H1 (cell line): ENCODE measurements around the gene VAT1L. TPM values are rescaled to one million over a fixed set of nuclear protein-coding genes. Genes with fewer than 3 reads are reported as not detected.

Experiments
- CTCF ChIA-PET: fragments of 300-600 bp; sonication (Branson Sonifier 250); formaldehyde crosslinking; loops from one replicate; lab custom pipeline; 2021; ENCODE audit not compliant: partially characterized antibody; lab: Charles Lee
- POLR2A ChIA-PET: fragments of 300-600 bp; sonication (Branson Sonifier 250); formaldehyde crosslinking; loops from one replicate; lab custom pipeline; 2021; ENCODE audit warnings: inconsistent platforms; ENCODE audit not compliant: partially characterized antibody; lab: Charles Lee
- DNase-seq, 2 experiments: peaks; one replicate each; pipeline versions ENCODE4 v3.0.0 to v3.0.0-alpha.2; 2010 to 2022; ENCODE audit warnings: low spot score in 2 of 2, low read depth in 1 of 2, mixed read lengths in 1 of 2
- FAIRE-seq: peaks from 2 replicates; lab custom pipeline; 2011; peaks lifted over from hg19 to GRCh38; lab: Jason Lieb, UNC
- H2AFZ ChIP-seq: 2 replicates; pipeline ENCODE4 v1.8.1; 2012; ENCODE audit warnings: low read length, inconsistent platforms
- H2AK5ac ChIP-seq: 2 replicates; pipeline ENCODE4 v1.6.1; 2013; ENCODE audit warnings: low read depth, low read length
- H2BK120ac ChIP-seq: replicated peaks from 2 replicates; pipeline ENCODE3; 2013; ENCODE audit warnings: low read depth, low read length, inconsistent platforms
- H2BK12ac ChIP-seq: 2 replicates; pipeline ENCODE4 v1.6.1; 2013; ENCODE audit warnings: low read depth, low read length
- H2BK15ac ChIP-seq: 2 replicates; pipeline ENCODE4 v1.6.1; 2013; ENCODE audit warnings: low read length
- H2BK20ac ChIP-seq: 2 replicates; pipeline ENCODE4 v1.6.1; 2013; ENCODE audit warnings: low read length
- H2BK5ac ChIP-seq: 2 replicates; pipeline ENCODE4 v1.6.1; 2013; ENCODE audit warnings: low read depth, low read length
- H3K14ac ChIP-seq: 2 replicates; pipeline ENCODE4 v1.6.1; 2013; ENCODE audit warnings: inconsistent platforms; ENCODE audit not compliant: insufficient read length
- H3K18ac ChIP-seq: 2 replicates; pipeline ENCODE4 v1.6.1; 2013; ENCODE audit warnings: low read length; ENCODE audit errors: extremely low read depth
- H3K23ac ChIP-seq: 2 replicates; pipeline ENCODE4 v1.6.1; 2013; ENCODE audit warnings: inconsistent platforms; ENCODE audit not compliant: insufficient read length
- H3K23me2 ChIP-seq: 2 replicates; pipeline ENCODE4 v1.6.1; 2013; ENCODE audit warnings: low read depth, low read length
- H3K27ac ChIP-seq: 2 replicates; pipeline ENCODE4 v1.6.1; 2011; ENCODE audit warnings: low read depth, low read length, inconsistent platforms
- H3K27me3 ChIP-seq, 4 experiments: replicated peaks in 1 of 4; 1 replicate in 1 of 4; 2 replicates in 3 of 4; pipeline versions ENCODE4 v1.6.1 to v1.8.1; 2011 to 2013; ENCODE audit warnings: low read length in 3 of 4, mild to moderate bottlenecking in 3 of 4, inconsistent platforms in 2 of 4, mixed read lengths in 2 of 4, moderate library complexity in 1 of 4; ENCODE audit not compliant: control insufficient read depth in 3 of 4, insufficient read depth in 3 of 4; ENCODE audit errors: extremely low read depth in 1 of 4
- H3K36me3 ChIP-seq, 4 experiments: 2 replicates each; pipeline versions ENCODE4 v1.6.1 to v1.8.1; 2011 to 2013; ENCODE audit warnings: mild to moderate bottlenecking in 4 of 4, low read length in 3 of 4, moderate library complexity in 2 of 4, control low read depth in 1 of 4, inconsistent platforms in 1 of 4; ENCODE audit not compliant: insufficient read depth in 4 of 4, control insufficient read depth in 2 of 4
- H3K4ac ChIP-seq: replicated peaks from 2 replicates; pipeline ENCODE3; 2013; ENCODE audit warnings: low read length, low read depth, mixed read lengths, inconsistent platforms; ENCODE audit not compliant: insufficient read length
- H3K4me1 ChIP-seq, 4 experiments: replicated peaks in 1 of 4; 1 replicate in 1 of 4; 2 replicates in 3 of 4; pipeline versions ENCODE4 v1.6.1 to v1.8.1; 2011 to 2013; ENCODE audit warnings: low read length in 3 of 4, inconsistent platforms in 2 of 4, mixed read lengths in 1 of 4; ENCODE audit not compliant: insufficient read depth in 4 of 4, control insufficient read depth in 3 of 4
- H3K4me2 ChIP-seq, 2 experiments: 2 replicates each; pipeline versions ENCODE4 v1.6.1 to v1.8.1; 2011 to 2013; ENCODE audit warnings: low read depth in 2 of 2, low read length in 2 of 2, control low read depth in 1 of 2, inconsistent platforms in 1 of 2, mild to moderate bottlenecking in 1 of 2; ENCODE audit not compliant: insufficient read depth in 1 of 2
- H3K4me3 ChIP-seq, 4 experiments: fragments of 200-600, 300-600 bp in 1 of 4; sonication (generic), shearing (Covaris generic), sonication (Bioruptor Twin) in 1 of 4; 2 replicates each; pipeline versions ENCODE4 v1.5.1 to v1.8.1; 2011 to 2016; ENCODE audit warnings: low read length in 4 of 4, low read depth in 3 of 4, control low read depth in 2 of 4, inconsistent platforms in 2 of 4, mild to moderate bottlenecking in 2 of 4, mixed read lengths in 1 of 4, moderate library complexity in 1 of 4; ENCODE audit not compliant: insufficient read depth in 2 of 4; ENCODE audit errors: extremely low read depth in 1 of 4
- H3K56ac ChIP-seq: replicated peaks from 2 replicates; pipeline ENCODE3; 2013; ENCODE audit warnings: low read depth, mild to moderate bottlenecking, mixed read lengths, low read length, inconsistent platforms; ENCODE audit not compliant: insufficient read length
- H3K79me1 ChIP-seq: 2 replicates; pipeline ENCODE4 v1.6.1; 2013; ENCODE audit warnings: low read depth, low read length, control low read depth
- H3K79me2 ChIP-seq, 2 experiments: 2 replicates each; pipeline versions ENCODE4 v1.6.1 to v1.8.1; 2012 to 2013; ENCODE audit warnings: low read length in 2 of 2, mild to moderate bottlenecking in 2 of 2, inconsistent platforms in 1 of 2; ENCODE audit not compliant: insufficient read depth in 2 of 2, control insufficient read depth in 1 of 2
- H3K9ac ChIP-seq, 4 experiments: replicated peaks in 1 of 4; 1 replicate in 1 of 4; 2 replicates in 3 of 4; pipeline versions ENCODE4 v1.6.1 to v1.8.1; 2011 to 2013; ENCODE audit warnings: low read depth in 3 of 4, low read length in 3 of 4, control low read depth in 2 of 4, mild to moderate bottlenecking in 2 of 4, moderate library complexity in 2 of 4, inconsistent platforms in 1 of 4; ENCODE audit errors: extremely low read depth in 1 of 4
- H3K9me3 ChIP-seq, 2 experiments: 2 replicates each; pipeline versions ENCODE4 v1.6.1 to v1.8.1; 2012 to 2013; ENCODE audit warnings: mild to moderate bottlenecking in 2 of 2, moderate library complexity in 2 of 2, control low read depth in 1 of 2, inconsistent platforms in 1 of 2, low read depth in 1 of 2, low read length in 1 of 2, mixed read lengths in 1 of 2; ENCODE audit not compliant: insufficient read depth in 2 of 2
- H4K20me1 ChIP-seq, 2 experiments: replicated peaks in 1 of 2; 2 replicates each; pipeline versions ENCODE3 to v1.8.1; 2011 to 2013; ENCODE audit warnings: inconsistent platforms in 2 of 2, low read length in 2 of 2, mild to moderate bottlenecking in 1 of 2; ENCODE audit not compliant: insufficient read depth in 2 of 2, control insufficient read depth in 1 of 2
- H4K5ac ChIP-seq: 2 replicates; pipeline ENCODE4 v1.6.1; 2013; ENCODE audit warnings: low read length, low read depth, mixed read lengths, inconsistent platforms; ENCODE audit not compliant: insufficient read length
- H4K8ac ChIP-seq: 2 replicates; pipeline ENCODE4 v1.8.0; 2013; ENCODE audit warnings: mild to moderate bottlenecking, moderate library complexity, low read length, inconsistent platforms; ENCODE audit not compliant: insufficient read depth; ENCODE audit errors: extremely low read depth
- H4K91ac ChIP-seq: replicated peaks from 2 replicates; pipeline ENCODE3; 2013; ENCODE audit warnings: low read length, mixed read lengths, inconsistent platforms; ENCODE audit not compliant: insufficient read length
- WGBS, 2 experiments: shearing (Covaris generic) in 1 of 2; methylation state at CpG; one replicate each; pipeline versions ENCODE4 v1.1.6 to v1.1.7; 2013 to 2015; ENCODE audit warnings: low lambda C conversion rate in 2 of 2, mixed read lengths in 2 of 2, inconsistent platforms in 1 of 2, low coverage in 1 of 2, missing lambda C conversion rate in 1 of 2; ENCODE audit not compliant: insufficient replicate concordance in 2 of 2, insufficient coverage in 1 of 2, insufficient read length in 1 of 2; ENCODE audit errors: extremely low coverage in 1 of 2, missing lambda C conversion rate in 1 of 2; 5-methylcytosine and 5-hydroxymethylcytosine counted together
- polyA plus RNA-seq, 7 experiments: library from polyadenylated mRNA; depleted of rRNA in 3 of 7; stranded (reverse) in 5 of 7; unstranded in 2 of 7; fragments of >200 nt in 5 of 7; fragments of 200-250 nt in 2 of 7; gene quantifications; 1 replicate in 5 of 7; 2 replicates in 1 of 7; 4 replicates in 1 of 7; pipeline versions ENCODE4 v1.2.1 to v1.2.3, GENCODE V29; 2011 to 2013; ENCODE audit warnings: missing spikeins in 2 of 7, mixed read lengths in 2 of 7
- total RNA-seq: library from RNA; stranded (reverse); fragmentation: NEBNext Ultra II Directional; extraction: Animal tissue kit (Norgen Biotek cat#: 25700); gene quantifications from 2 replicates; pipeline ENCODE4 v1.2.1, GENCODE V29; 2021

Gene VAT1L
- total and polyA plus RNA-seq, 2 of the 8 experiments (the other 6 are each of a cell fraction or from before 2014, with no cell fraction given): 46.3 to 48.2 TPM

- H3K23me2 ChIP-seq: no peaks in the 10 kb centered on the region; the same call in 1 of the 2 replicates
- no peak overlapping the region for H4K5ac ChIP-seq
- H3K4me3 ChIP-seq: no peak overlapping the region
- ChIA-PET POLR2A (no interaction called here), CTCF (interaction anchor here (0.7 to 1.2 kb wide), 2 partner anchors 44 to 59 kb away, joined by 3 read pairs; no protein-coding TSS in a partner anchor)
- H3K23ac ChIP-seq: no peak overlapping the region
- no peak overlapping the region for H3K18ac ChIP-seq
- no peak overlapping the region for H4K91ac ChIP-seq
- no peak overlapping the region for H4K8ac ChIP-seq
- H3K9ac ChIP-seq: no peak overlapping the region
- no peak overlapping the region for H3K56ac ChIP-seq
- FAIRE-seq (no peak), DNase-seq (no peak)
- no peak overlapping the region for H3K4ac ChIP-seq
- H3K36me3 ChIP-seq: peaks cover 0 to 20% (median 3%) of the 10 kb centered on the region in 4 experiments; a peak in 3 of 8 replicates
- no peak overlapping the region for H3K14ac ChIP-seq
- H3K79me2 ChIP-seq: peaks cover 0 to 21% of the 10 kb centered on the region in 2 experiments; a peak in 2 of 4 replicates
- peaks cover 18 to 22% of the 10 kb centered on the region in 2 experiments for H3K9me3 ChIP-seq
- H4K20me1 ChIP-seq: peaks cover 1 to 2% of the 10 kb centered on the region in 2 experiments
- no peaks in the 10 kb centered on the region; the same call in 1 of the 2 replicates for H3K79me1 ChIP-seq
- no peak overlapping the region for H3K27ac ChIP-seq
- no peak overlapping the region for H2AK5ac ChIP-seq
- no peaks in the 10 kb centered on the region; a peak in 2 of 7 replicates for H3K4me1 ChIP-seq
- no peak overlapping the region for H2BK15ac ChIP-seq
- H2BK20ac ChIP-seq: no peak overlapping the region
- H3K27me3 ChIP-seq: no peaks in the 10 kb centered on the region; a peak in 1 of 7 replicates
- WGBS, 2 experiments: 92% methylated on average over 10 of the region's 10 CpGs; no CpG with 5 or more reads in 1 of the 2 experiments
- no peak overlapping the region for H2AFZ ChIP-seq
- no peak overlapping the region for H2BK5ac ChIP-seq
- no peak overlapping the region for H2BK12ac ChIP-seq
- no peak overlapping the region for H3K4me2 ChIP-seq
- H2BK120ac ChIP-seq: no peak overlapping the region
Measured at GRCh38 chr16:77805398-77805797, 17.0 kb downstream of the VAT1L start.
